Loucy (cell line): ENCODE results near the gene CFAP70.

Source experiments
- EZH2phosphoT487 ChIP-seq: fragments of 200-600 bp; IDR thresholded peaks from 2 replicates; pipeline ENCODE4 v1.6.1; 2018; ENCODE audit warnings: antibody characterized with exemption, mild to moderate bottlenecking, moderate library complexity, borderline replicate concordance
- TF ChIP-seq, protein P1 (sequence below): fragments of 200-600 bp; sonication (generic); conservative IDR thresholded peaks from 2 replicates; pipeline ENCODE4 v1.5.1; 2014; ENCODE audit warnings: mild to moderate bottlenecking, antibody characterized with exemption, low read length

DNA sequence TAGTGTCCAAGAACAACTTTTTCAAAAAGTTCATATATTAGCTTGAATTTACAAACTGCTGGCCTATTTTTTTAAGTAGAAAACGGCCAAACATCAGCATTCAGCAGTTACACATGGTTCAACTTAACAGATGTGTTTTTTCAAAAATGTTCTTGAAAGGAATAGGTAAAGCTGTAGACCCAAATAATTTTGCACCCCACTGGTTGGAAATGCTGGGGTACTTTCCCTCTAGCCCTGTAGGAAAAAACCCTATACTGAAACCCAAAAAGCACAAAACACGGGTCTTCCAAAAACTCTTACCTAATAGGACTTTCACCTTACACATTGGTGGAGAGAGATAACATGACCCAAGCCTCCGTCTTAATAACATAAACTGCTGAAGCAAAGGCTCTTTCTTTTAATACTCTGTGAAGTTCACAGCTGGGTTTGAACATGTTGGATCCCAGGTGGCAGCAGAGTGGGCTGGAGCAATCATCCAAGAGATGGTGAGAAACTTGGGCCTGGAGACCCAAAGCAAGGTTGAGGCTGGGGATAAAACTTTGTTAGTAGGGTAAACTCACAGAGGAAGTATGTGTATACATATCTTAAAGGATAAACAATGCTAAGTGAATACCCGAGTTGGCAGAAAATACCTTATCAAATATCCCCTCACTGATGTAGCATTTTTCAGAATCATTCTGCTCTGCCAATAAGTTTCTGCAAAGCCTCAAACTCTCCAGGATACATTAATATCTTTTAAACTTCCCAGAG lies 111.0 kb downstream of the CFAP70 start:
- TF ChIP-seq, protein P1, sequence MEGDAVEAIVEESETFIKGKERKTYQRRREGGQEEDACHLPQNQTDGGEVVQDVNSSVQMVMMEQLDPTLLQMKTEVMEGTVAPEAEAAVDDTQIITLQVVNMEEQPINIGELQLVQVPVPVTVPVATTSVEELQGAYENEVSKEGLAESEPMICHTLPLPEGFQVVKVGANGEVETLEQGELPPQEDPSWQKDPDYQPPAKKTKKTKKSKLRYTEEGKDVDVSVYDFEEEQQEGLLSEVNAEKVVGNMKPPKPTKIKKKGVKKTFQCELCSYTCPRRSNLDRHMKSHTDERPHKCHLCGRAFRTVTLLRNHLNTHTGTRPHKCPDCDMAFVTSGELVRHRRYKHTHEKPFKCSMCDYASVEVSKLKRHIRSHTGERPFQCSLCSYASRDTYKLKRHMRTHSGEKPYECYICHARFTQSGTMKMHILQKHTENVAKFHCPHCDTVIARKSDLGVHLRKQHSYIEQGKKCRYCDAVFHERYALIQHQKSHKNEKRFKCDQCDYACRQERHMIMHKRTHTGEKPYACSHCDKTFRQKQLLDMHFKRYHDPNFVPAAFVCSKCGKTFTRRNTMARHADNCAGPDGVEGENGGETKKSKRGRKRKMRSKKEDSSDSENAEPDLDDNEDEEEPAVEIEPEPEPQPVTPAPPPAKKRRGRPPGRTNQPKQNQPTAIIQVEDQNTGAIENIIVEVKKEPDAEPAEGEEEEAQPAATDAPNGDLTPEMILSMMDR, result no peak
- no peak for TF ChIP-seq EZH2phosphoT487
